ENCODE measurements around the gene NAIF1. TPM values are rescaled to one million over a fixed set of nuclear protein-coding genes. Genes with fewer than 3 reads are reported as not detected.
"Not testable (repeated sequence)": the region's sequence is repeated elsewhere in the genome, so short reads cannot be mapped to it uniquely, and the experiment has no call there.

Gene NAIF1
- polyA plus RNA-seq, 3 donors = 4.8 to 6.6 (median 5.1) TPM

DNA sequence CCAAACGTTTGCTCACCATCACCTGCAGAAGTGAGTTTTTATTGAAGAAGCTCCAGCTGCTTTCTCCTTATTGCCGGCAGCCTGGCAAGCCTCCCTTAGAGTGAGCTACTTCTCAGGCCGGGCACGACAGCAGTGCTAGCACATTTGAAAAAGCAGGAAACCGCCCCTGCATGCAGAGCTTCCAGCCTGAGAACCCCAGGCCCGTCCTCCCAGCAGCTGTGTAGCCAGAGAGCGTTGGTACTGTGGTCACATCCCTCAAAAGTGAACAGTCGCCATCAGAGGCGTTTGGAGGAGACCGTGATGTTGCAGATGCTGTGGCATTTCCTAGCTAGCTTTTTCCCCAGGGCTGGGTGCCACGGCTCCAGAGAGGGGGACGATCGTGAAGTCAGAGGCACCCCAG, 24.5 kb upstream of the NAIF1 start:
- no peak overlapping the region for H3K27ac ChIP-seq (ENCODE audit: low read depth, low read length)
- 30 to 67% (median 40%) methylated on average over 13 of the region's 13 CpGs for WGBS, 3 donors

DNA sequence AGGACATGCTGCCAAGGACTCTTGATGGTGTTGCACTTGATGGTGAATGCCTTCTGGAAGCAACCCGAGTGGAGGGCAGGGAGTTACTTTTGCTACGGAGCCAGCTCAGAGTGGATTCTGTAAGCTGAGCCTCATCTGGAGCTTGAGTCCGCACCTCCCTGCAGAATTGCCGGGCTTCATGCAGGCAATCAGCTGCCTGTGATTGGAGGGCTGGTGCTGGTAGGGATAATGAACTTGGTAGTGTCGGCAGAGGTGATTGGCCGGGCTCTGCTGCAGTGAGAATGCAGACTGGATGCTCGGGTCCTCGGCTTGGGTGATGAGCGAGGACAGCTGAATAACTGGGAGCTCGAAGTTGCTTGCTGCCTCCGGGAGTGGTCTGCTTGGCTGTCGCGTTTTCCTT, 24.0 kb upstream of the NAIF1 start:
- 51 to 74% (median 52%) methylated on average over 13 of the region's 13 CpGs for WGBS, 3 donors
- H3K27ac ChIP-seq (ENCODE audit: low read depth, low read length) = no peak overlapping the region

DNA sequence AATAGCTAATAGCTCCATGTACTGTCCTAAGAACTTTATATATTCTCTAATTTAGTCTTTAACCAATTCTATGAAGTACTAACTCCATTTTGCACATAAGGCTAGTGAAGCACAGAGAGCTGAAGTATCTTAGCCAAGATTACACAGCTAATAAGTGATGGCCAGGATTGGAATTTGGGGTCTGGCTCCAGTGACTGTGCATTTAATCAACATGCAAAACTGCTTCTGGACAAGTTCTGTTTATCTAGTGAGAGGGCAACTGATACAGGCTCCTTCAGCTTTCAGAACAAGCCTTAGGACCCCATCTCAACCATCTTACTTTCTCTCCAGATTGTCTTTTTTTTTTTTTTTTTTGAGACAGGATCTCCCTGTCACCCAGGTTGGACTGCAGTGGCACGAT, 22.2 kb upstream of the NAIF1 start:
- WGBS, 3 donors = 88 to 92% (median 89%) methylated on average over 1 of the region's 1 CpG
- H3K27ac ChIP-seq (ENCODE audit: low read depth, low read length) = no peak overlapping the region

DNA sequence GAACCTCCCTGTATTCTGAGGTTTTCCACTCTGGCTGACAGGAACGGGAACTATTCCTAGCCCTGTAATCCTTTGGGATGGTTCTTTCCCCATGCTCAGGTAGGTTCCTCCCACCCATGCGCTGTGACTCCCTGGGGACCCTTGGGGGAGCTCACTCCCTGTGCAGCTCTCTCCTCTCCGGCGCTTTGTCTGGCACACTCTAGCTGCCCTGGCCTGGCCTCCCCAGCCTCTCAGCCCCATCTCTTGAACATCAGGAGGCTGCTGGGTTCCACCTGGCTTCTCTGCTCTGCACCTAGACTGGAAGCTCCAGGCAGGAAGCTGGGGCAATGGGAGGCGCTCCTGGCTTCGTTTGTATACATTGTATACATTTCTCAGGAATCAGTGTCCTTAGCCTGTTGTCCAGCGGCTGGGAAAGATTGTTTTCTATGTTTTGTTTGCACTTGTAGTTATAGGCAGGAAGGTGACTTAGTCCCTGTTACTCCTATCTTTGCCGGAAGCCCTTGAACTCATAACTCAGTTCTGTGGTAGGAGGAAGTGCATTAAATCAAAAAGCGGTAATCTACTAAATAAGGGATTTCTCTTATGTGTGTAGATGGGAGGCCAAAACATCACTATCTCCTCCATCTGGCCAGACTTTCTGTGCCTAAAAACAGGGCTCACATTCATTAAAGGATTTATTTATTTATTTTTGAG, 21.3 kb upstream of the NAIF1 start:
- WGBS, 3 donors = 74 to 80% (median 76%) methylated on average over 9 of the region's 9 CpGs
- no peak overlapping the region for H3K27ac ChIP-seq (ENCODE audit: low read depth, low read length)

DNA sequence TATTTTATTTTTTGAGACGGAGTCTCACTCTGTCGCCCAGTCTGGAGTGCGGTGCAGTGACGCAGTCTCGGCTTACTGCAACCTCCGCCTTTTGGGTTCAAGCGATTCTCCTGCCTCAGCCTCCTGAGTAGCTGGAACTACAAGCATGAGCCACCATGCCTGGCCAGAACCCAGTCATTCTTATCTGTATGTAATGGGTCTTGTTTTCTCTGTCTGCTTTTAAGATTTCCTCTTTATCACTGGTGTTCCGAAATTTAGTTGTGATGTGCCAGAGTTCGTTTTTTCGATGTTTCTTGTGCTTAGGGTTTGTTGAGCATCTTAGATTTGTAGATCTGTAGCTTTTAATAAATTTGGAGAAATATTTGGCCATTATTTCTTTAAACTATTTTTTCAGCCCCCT, 20.1 kb upstream of the NAIF1 start:
- WGBS, 3 donors = 78 to 89% (median 88%) methylated on average over 10 of the region's 10 CpGs

DNA sequence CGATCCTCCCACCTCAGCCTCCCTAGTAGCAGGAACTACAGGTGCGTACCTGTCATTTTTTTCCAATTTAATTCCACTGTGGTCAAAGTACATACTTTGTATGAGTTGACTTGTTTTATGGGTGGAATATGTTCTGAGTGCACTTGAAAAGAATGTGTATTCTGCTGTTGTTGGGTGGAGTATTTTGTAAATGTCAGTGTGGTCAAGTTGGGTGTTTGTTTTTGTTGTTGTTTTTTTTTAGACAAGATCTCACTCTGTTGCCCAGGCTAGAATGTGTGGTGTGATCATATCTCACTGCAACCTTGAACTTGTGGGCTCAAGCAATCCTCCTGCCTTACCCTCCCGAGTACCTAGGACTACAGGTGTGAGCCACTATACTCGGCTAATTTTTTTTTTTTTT, 18.8 kb upstream of the NAIF1 start:
- no peak overlapping the region for H3K27ac ChIP-seq (ENCODE audit: low read depth, low read length)
- 74 to 95% (median 91%) methylated on average over 4 of the region's 4 CpGs for WGBS, 3 donors

More for the DNA sequence above, 20.1 kb upstream of the NAIF1 start:
- no peak overlapping the region for H3K27ac ChIP-seq (ENCODE audit: low read depth, low read length)

DNA sequence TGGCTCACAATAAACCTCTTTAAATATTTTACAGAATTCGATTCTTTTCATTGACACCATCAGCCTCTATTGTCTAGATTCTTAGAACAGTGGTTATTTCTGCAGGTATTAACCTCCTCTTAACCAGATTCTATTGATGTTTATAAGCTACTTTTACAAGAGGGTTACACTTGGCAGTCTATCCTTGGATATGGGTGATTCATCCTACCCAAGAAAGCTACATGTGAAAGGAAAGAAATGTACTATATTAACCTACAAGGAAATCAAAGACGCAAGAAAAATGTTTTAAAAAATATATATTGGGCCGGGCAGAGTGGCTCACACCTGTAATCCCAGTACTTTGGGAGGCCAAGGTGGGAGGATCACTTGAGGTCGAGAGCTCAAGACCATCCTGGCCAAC, 17.6 kb upstream of the NAIF1 start:
- 90 to 96% (median 95%) methylated on average over 4 of the region's 4 CpGs for WGBS, 3 donors
- no peak overlapping the region for H3K27ac ChIP-seq (ENCODE audit: low read depth, low read length)

DNA sequence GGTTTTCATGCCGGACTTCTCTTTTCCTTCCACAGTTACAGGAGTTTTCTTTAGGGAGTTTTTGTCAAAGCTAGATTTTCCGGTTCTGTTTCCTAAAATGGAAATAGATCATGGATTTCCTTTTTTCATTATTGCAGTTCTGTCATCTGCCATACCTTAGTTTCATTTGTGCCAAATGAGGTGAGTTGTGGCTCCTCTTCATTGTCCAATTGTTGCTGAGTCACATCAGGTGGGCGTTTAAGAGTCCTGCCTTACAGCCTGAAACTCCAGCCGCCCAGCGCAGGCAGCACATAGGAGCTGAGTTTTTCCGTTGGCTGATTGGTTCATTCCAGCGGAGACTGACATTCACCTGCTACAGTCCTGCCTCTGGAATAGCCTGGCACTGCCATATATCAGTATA, 15.0 kb upstream of the NAIF1 start:
- 51 to 57% (median 55%) methylated on average over 7 of the region's 7 CpGs for WGBS, 3 donors
- H3K27ac ChIP-seq (ENCODE audit: low read depth, low read length) = no peak overlapping the region

DNA sequence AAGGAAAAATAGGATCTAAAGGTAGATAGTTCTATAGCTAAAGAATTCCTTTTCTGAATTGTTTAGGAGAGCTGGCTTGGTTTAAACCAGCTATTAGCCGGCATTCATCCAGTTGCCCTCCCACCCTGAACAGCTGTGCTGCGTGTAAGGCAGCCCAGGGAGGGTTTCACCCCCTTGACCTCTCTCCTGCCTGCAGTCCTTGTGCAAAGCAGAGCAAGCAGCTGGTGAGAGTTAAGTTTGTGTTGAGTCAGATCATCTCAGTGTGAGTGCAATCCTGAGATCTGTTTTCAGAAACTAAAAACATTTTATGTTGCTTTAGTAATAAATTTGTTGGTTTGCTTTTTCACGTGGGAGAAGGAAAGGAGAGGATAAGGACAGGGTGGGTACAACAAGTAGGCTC, 13.9 kb upstream of the NAIF1 start:
- no peak overlapping the region for H3K27ac ChIP-seq (ENCODE audit: low read depth, low read length)
- WGBS, 3 donors = 49 to 58% (median 56%) methylated on average over 3 of the region's 3 CpGs

DNA sequence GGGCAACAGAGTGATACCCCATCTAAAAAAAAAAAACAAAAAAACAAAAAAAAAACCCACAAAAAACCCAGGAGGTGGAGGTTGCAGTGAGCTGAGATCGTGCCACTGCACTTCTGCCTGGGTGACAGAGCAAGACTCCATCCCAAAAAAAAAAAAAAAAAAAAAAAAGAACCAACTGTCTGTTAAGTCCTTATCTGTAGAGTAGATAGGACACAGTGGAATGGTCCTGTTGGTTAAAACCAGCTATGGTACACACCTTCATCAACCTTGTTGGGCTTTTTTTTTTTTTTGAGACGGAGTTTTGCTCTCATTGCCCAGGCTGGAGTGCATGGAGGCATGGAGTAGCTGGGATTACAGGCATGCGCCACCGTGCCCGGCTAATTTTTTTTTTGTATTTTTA, 13.1 kb upstream of the NAIF1 start:
- WGBS, 3 donors = 93 to 96% (median 93%) methylated on average over 5 of the region's 5 CpGs
- no peak overlapping the region for H3K27ac ChIP-seq (ENCODE audit: low read depth, low read length)

DNA sequence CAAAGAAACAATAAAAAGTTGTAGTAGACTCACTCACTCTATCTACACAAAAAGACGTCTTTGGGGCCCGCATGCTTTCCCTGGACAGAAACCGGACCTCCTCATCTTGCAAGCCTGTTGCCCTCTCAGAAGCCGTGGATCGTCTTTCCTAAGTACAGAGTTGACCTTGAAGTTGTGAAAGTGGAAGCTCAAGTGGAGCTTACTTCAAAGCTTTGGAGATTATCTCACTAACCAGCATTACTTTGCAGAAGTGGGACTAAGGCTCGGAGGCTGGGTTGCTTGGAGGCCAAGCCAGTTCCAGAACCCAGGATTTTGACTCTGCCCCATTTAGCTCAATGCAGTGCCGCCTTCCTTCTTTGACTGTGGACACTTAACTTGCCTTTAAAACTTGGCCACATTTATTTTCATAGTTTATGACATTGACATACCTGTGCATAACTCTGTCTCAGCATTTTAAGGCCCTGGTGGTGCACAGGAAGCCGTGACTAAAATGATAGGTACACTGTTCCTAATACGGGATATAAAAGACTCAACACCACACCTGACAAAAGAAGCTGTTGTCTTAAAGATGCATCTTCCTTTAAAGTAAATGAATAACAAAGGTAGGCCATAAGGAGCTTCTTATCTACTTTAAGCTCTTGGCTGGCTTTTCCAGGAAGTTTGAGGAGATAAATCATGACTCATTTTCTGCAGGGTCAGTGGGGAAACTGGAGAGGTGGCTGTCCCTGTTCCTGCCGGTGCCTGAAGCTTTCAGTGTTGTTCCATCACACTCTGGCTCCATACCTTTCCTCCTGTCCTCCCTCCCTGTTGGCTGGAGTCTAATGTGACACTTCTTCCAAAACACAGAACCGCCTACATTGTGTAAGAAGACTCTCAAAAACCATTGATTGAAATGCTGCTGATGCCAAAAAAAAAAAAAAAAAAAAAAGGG, 11.6 kb upstream of the NAIF1 start:
- WGBS, 3 donors = 45 to 57% (median 54%) methylated on average over 11 of the region's 11 CpGs
- no peak overlapping the region for H3K27ac ChIP-seq (ENCODE audit: low read depth, low read length)

DNA sequence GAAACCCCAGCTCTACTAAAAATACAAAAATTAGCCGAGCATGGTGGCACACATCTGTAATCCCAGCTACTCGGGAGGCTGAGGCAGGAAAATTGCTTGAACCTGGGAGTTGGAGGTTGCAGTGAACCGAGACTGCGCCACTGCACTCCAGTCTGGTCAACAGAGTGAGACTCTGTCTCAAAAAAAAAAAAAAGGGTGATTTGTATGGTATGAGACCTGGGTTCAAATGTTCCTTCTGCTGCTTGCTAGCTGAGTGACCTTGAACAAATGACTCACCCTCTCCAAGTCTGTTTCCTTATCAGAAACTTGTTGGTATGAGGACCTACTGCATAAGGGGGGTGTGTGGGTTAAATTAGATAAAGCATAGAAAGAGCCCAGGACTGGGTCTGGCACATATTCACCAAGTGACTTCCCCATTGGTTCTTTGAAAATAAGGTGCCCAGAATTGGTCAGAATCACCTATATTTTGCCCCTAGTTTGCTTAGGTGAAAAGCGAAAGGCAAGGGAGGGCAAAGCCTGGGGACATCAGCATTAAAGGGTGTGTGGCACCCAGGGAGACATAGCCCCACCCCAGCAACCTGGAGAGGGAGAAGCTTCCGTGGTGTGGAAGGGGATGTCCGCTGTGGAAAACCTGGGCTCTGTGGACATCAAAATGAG, 10.9 kb upstream of the NAIF1 start:
- H3K27ac ChIP-seq (ENCODE audit: low read depth, low read length) = no peak overlapping the region
- WGBS, 3 donors = 92 to 94% (median 93%) methylated on average over 7 of the region's 7 CpGs

DNA sequence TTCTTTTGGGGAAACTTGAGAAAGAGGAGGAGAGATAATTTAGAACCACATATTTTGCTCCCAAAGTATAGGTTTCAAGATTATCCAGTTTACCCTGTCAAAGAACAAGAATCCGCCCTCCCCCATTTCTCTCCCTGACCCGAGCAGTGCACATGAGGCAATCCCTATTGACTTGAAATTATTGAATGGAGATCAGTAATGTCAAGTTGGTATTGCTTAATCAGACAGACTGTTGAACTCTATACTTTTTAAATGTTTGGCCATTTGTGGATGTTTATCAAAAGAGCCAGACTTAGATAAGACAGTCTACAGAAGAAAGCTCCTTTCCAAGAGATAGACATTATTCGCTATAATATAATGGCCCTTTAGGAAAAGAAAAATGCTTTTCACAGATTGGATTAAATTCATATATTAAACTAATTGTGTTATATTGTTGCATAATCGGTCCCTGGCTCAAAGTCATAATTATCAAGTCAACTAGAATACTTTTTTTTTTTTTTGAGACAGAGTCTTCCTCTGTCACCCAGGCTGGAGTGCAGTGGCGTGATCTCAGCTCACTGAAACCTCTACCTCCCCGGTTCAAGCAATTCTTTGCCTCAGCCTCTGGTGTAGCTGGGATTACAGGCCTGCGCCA, 6.2 kb upstream of the NAIF1 start:
- no peak overlapping the region for H3K27ac ChIP-seq (ENCODE audit: low read depth, low read length)
- WGBS, 3 donors = 55 to 65% (median 60%) methylated on average over 7 of the region's 7 CpGs

DNA sequence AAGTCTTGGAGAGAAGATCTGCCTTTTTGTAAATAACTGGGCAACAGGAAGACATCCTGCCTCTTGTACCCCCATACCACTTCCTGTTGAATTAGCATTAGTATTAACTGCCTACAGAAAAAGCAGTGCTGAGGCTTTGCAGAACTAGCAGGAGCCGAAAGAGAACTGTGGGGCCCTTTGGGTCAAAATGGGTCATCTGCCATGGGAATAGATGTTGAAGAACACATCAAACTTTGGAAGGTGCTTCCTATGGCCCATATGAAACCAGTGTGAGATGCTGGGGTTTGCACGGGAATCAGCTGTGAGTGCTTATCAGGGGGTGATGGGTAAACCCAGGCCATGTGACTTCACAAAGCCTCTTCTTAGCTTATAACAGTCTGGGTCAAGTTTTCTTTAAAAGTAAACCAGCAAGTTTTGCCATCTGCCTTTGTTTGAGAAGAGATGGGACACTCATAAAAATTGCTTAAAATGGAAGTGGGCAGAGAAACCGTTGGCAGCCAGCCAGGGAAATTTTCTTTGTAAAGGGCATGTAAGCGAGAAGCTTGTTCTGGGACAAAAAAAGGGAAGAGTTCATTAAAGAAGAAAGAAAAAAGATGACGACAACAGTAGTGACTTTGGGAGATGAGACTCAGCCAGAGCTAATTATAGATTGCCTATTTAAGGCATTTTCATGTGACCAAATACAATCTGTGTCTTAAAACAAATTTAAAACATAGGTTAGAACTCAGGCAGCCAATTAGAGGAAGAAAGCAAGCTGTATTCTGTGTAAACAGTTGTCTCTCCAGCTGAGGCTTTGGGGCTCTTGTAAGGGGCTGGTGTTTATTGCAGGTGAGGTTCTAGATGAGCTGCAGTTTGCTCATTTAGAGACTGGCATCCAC, 5.3 kb upstream of the NAIF1 start:
- peak overlapping the region; percentile 78 for H3K27ac ChIP-seq (ENCODE audit: low read depth, low read length)
- 5 to 15% (median 9%) methylated on average over 5 of the region's 5 CpGs for WGBS, 3 donors

DNA sequence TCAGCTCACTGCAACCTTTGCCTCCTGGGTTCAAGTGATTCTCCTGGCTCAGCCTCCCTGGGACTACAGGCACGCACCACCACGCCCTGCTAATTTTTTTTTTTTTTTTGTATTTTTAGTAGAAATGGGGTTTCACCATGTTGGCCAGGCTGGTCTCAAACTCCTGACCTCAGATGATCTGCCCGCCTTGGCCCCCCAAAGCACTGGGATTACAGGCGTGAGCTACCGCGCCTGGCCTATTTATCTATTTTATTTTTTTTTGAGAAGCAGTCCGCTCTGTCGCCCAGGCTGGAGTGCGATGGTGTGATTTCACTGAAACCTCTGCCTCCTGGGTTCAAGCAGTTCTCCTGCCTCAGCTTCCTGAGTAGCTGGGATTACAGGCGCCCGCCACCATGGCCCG, 4.4 kb upstream of the NAIF1 start:
- WGBS, 3 donors = 84 to 93% (median 87%) methylated on average over 12 of the region's 12 CpGs
- H3K27ac ChIP-seq (ENCODE audit: low read depth, low read length) = not testable (repeated sequence)

DNA sequence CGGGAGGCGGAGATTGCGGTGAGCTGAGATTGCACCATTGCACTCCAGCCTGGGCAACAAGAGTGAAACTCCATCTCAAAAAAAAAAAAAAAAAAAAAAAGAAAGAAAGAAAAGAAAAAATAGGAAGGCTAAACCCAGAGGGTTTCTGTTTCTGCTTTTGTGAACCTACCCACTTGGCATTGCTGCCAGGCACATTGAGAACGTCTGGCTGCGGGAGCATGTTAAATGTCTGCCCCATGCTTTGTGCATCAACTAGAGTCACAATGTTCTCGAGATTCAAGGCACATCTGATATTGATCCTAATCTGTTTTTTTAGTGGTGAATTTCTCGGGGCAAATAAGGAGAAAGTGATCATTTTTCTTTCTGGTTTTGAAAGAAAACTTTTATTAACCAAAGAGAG, 3.8 kb upstream of the NAIF1 start:
- 53 to 77% (median 58%) methylated on average over 7 of the region's 7 CpGs for WGBS, 3 donors
- no peak overlapping the region for H3K27ac ChIP-seq (ENCODE audit: low read depth, low read length)

DNA sequence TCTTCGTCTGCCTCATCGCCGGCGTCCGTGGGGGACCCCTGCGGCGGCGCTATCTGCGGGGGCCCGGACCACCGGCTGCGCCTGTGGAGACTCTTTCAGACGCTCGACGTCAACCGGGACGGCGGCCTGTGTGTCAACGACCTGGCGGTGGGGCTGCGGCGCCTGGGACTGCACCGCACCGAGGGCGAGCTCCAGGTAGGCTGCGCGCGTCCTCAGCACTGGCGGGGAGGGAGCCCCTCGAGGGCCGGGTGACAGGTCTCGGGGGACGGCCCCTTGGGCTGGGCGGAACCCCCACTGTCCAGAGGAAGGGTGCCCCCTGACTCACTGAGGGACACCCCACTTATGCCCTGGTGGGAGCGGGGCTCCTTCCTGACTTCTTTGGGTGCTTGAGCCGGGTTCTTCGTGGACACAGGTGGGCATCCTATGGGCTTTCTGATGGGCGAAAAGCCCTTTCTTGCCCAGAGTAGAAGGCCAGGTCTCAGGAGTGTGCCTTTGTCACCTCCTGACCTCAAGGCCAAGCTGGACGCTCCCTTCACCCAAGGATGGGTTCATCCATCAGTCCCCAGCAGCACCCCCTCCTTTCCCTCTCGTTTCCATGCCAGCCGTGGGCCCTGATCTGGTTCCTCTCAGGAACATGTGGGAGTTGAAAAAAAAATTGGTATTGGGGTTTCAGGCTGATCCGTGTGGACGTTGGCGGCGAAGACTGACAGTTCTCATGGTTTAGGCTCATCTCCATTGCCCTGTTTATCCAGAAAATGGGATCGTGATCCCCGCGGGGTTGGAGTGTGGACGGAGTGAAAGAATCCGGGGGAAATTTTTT, 1.5 kb upstream of the NAIF1 start:
- no peak overlapping the region for H3K27ac ChIP-seq (ENCODE audit: low read depth, low read length)
- 2 to 3% (median 3%) methylated on average over 46 to 50 of the region's 50 CpGs for WGBS, 3 donors

All from adipose tissue (tissue), 3 donors.